ENCODE measurements around the gene ESF1.

DNA sequence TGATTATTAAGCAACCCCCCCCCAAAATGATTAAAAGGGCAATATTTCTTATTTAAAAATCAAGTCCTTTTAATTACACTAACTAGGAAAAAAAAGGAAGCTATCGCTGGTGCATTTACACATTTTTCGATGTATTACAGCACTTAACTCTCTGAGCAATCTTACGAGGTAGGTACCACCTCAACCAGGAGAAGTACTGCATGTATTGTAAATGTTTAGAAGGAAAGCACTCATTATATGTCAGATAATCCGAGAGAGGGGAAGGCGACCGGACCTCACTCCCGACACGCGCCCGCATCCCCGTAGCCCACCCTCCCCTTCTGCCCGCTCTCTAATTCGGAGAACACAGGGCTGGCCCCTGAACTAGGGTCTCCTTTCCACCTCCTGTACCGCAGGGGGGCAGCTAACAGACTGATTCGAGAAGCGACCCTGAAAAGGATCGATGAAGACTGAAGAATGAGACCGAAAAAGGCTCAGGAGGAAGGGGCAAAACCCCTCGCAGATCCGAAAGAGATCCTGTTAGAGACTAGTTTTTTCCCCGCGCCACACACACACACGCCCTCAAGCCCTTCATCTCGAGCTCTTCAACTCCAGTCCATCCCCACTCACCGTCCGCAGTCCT, 337 bp downstream of the ESF1 start:
- TF ChIP-seq POLR2A (IDR thresholded peaks at IDR 0.05), result no peak
- no peak for TF ChIP-seq POLR2AphosphoS5 (IDR thresholded peaks at IDR 0.05; ENCODE audit: insufficient read depth in 1 of 2, low read depth in 1 of 2)
- no peak for TF ChIP-seq CTCF (IDR thresholded peaks at IDR 0.05)

All from vagina (tissue), 2 donors.